Measurements from ENCODE around the gene IP6K3.

The IP6K3 gene

DNA sequence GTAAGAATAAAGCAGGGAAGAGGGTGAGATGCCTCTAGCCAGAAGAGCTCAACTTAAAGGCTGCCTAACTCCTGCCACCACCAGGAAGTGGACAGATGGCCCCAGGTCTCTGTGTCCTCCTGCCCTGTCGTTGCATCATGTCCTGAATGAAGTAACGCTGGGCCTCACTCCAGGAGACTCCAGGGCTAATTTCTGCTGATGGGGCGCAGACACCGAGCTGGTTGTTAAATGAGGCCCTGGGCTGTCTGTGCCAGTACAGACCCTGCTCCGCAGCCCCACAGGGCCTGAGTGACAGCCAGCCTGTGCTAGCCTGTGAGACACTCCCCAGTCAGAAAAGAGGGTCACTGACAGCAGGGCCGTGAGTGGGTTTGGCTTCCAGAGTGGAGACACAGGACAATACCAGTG, 6.5 kb downstream of the IP6K3 start:
- no peak for DNase-seq (ENCODE audit: low read depth)

DNA sequence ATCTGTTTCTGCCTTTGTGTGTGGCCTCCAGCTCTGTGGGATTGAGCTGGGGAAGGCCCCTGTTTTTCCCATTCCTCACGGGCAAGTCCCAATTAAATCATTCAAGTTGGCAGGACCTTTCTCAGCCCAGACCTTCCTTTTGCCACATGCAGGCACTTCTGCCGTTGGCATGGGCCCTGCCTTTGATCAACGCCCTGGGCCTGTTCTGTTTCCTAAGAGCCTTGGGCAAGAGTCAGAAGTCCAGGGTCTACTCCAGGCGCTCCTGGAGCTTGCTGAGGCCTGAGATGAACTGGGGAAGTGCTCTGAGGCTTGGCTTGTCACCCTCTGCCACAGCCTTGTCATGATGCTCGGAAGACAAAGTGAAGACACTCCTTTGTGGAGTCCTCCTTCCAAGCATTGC, 7.1 kb downstream of the IP6K3 start:
- DNase-seq (ENCODE audit: low read depth): no peak

DNA sequence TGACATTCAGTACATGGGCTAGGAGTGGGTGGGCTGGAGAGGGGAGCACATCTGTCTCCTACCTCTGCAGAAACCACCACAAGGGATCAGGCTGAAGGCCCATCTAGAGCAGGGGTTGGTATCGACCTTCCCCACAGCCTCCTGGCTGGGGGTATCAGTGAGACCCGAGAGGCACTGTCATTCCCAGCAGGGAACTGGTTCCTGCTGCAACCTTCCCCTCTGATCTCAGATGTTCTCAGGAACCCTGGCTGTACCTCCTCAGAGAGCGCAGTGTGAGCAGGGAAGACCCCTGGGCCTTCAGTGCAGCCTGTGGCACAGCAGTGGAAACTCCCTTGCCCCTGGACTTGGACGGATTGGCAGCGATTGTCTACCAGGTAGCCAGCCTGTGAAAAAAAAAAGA, 7.8 kb downstream of the IP6K3 start:
- no peak for DNase-seq (ENCODE audit: low read depth)

DNA sequence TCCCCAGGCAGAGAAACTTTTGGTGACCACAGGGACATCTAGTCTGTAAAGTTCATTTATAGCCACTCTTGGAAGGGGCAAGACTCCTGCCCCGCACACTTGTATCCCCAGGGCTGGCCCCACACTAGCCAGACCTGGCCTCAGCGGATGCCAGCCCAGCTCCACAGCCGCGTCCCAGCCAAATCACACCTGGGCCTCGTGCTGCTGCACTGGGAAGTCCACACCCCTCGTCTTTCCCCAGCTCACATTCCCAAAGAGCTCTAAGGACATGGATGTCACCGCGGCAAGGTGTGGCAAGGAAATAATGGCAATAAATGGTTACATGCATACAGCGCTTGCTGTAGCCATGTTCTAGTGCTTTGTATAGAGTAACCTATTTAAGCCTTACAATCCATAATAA, 8.6 kb downstream of the IP6K3 start:
- DNase-seq (ENCODE audit: low read depth): no peak

DNA sequence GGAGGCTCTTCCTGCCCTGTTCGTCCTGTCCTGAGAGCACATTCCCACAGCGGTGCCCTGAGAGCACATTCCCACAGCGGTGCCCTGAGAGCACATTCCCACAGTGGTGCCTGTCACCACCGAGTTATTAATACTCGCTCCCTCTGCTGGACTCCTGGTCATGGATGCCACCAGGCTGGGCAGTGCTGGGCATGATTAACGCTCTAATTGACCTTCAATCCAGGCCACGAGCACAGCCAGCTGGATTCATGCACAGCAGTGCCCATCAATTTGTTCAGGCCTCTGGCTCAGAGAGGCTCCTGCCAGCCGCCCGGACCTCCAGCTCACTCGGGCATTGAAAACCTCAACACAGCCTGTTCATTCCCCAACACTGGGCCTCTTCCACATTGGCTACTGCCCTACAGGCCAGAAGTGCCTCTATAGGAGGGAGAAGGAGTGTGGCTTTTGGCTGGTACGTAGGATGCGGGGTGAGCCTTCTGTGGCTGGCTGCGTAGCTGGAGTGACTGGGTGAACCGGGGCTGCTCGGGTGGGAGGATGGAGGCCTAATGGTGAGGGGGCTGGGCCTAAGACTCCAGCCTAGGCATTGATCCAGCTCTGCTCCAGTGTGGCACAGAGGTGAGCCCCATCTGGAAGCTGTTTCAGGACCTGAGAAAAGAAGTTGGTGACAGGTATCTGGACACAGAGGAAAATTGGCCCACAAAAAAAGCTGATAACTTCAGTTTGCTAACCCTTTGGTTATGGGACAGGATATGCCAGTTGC, 9.3 kb downstream of the IP6K3 start:
- DNase-seq (ENCODE audit: low read depth): no peak

DNA sequence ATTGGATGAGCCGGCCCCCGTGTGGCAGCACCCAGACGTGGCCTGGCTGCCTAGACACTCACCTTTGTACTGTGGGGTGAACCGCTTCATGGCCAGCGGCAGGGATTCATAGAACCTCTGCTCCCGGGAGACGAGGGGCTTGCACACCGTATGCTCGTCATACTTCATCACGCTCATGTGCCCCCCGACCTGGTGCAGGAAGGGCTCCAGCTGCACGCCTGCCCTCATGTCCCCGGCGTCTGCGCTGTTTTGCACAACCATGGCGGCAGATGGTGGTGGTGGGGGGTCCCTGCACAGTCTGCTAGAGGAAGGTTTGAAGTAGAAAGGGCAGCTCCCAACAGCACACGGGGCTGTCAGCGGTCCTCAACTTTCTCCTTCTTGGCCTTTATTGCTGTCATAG, 11.5 kb downstream of the IP6K3 start:
- no peak for DNase-seq (ENCODE audit: low read depth)

DNA sequence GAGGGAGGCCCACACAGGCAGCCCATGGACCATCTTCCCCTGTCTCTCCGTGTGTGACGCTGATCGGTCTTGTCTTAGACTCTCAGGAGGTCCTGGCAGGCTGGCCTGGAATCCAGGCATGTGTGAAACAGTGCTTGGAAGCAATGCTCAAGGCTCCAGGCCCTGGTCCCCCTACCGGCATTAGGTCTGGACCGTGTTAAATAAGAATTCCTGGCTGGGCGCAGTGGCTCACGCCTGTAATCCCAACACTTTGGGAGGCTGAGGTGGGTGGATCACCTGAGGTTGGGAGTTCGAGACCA, 13.0 kb downstream of the IP6K3 start:
- no peak for DNase-seq (ENCODE audit: low read depth)

DNA sequence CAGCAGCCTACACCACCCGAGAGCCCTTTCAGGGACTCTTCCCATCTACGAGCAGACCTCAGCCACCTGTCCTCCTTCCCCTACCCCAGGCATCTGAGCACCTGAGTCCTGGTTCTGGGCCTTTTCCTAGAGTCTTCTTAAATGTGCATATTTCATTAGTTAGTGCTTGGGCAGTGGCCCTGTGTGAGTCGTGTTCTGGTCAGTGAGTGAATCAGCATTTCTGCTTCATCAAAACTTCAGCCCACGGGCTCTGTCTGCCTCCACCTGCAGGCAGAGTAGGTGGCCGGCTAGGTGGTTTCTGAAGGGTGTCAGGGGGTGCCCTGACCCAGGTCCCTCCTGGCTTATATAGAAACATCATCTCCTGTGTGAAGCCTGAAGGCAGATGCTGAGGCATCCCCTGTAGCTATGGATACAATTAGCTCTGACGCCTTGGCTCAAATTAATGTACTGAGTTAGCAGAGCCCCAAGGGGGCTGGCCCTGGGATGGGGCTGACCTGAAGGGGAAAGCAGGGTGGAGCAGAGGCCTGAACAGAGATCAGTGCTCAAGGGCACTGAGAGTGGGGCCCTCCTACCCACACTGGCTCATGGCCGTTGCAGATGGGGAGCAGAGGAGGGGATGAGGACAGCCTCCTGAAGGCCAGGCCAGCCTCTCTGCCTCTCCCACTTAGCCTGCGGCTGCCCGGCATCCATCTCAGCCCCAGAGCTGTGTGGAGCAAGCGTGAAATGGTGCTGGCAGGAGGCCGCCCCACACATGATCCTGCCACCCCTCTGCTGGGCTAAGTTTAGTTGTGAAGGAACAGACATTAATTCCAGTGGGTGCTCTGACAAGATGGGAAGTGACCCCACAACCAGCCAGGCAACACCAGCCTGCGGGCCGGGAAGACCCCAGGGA, 13.6 kb downstream of the IP6K3 start:
- no peak for DNase-seq (ENCODE audit: low read depth)

DNA sequence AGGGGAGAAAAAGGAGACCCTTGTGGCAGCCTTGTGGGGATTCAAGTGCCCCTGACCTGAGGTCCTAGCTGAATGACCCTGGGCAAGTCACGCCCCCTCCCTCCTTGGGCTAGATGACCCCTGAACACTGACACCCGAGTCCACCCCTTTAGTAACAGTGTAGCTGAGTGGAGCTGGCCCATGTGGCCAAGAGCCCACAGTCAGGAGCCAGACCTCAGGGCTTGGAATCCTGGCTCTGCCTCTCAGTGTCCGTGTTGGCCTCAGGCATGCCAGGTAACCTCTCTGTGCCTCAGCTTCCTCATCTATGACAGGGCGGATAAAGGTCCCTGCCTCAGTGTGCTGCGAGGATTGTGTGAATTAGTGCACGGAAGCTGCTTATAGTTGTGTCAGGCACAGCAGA, 14.3 kb downstream of the IP6K3 start:
- no peak for DNase-seq (ENCODE audit: low read depth)

DNA sequence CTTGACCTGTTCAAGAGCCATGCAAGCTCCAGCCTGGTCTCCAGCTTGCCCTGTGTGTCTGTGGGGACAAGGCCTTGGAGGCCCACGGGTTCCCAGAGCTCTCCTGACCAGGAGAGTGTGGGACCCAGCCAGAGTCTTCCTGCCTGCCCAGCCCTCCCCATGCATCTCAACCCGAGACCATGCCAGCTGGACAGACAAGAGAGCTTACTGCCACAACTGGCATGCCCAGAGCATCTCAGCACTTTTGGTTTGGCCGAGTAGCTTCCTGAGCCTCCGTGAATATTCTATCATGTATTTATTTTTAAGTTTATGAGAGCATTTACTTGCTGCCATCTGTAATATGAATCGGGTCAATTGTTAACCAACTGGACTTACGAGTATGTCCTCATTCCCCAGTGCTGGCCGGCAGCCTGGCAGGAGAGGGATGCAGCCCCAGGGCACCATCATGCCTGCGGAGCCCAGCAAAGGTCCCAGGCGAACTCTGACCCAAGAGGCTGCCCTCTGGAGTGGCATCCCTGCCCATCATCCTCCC, 14.9 kb downstream of the IP6K3 start:
- DNase-seq (ENCODE audit: low read depth): no peak

DNA sequence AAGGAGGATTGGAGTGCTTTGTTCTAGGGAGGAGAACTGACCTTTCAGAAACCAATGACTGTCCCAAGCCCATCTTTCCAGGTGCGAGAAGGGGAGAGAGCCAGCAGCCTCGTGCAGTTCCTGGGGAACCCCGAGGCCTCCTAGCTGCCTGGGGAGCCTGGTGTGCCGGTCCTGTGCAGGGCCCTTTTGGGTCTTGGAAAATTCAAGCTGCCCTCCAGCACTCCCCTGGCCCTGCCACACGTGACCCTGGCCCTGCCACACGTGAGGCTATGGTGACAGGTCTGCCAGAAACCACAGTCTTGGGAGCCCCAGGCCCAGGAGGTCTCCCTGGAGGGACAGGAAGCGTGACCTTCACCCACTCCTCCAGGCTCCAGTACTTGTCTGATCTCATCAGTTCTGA, 15.7 kb downstream of the IP6K3 start:
- no peak for DNase-seq (ENCODE audit: low read depth)

DNA sequence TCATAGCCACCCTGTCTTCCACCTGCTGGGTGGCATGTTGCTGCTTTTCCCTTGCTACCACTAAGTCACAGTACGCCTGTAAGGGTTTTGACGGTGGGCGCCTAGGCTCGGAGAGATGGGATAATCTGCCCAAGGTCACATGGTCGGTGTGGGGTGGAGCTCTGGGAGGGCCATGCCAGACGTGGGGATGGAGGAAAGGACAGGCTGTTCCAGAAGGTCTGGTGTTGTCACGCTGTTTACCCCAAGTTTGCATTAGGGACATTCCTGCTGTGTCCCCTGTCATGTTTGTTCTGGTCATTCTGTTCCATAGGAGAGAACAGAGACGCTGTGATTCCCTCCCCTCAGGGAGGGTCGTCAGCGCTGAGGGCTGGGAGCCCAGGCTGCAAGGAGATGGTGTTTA, 16.1 kb downstream of the IP6K3 start:
- no peak for DNase-seq (ENCODE audit: low read depth)

DNA sequence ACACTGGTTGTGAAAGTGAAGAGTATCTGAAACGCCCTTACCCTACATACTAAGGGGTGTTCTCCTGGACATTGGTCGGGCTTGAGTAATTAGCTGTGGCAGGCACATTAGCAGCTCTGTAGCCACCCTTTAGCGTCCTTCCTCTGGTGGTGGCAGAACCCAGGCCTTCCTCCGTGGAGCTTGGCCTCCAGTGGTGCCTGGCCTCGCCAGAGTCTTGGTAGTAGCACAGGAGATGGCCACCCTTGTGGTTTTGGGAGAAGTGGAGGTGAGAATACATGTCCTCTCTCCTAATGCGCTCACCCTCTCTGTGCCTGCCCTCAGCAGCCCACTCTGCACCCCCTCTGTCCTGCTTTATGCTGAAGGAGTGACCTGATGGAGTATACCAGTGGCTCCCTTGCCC, 17.6 kb downstream of the IP6K3 start:
- no peak for DNase-seq (ENCODE audit: low read depth)

DNA sequence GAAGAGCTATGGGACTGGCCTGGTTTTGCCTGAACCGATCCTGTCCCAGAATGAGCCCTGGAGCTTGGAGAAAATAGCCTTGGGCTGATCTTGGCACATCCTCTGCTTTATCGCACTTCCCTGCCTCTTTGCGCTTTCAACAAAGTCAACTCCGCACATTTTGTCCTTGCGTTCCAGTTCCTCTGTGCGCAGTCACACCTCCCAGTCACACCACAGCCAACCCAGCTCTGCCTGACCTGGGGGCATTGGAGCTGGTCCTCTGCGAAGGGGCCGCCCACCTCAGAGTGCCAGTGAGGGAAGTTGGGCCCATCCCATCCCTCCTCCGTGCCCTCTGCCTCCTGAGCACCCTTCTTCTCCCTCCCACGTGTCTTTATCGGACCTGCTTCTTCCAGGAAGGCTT, 18.3 kb downstream of the IP6K3 start:
- no peak for DNase-seq (ENCODE audit: low read depth)

DNA sequence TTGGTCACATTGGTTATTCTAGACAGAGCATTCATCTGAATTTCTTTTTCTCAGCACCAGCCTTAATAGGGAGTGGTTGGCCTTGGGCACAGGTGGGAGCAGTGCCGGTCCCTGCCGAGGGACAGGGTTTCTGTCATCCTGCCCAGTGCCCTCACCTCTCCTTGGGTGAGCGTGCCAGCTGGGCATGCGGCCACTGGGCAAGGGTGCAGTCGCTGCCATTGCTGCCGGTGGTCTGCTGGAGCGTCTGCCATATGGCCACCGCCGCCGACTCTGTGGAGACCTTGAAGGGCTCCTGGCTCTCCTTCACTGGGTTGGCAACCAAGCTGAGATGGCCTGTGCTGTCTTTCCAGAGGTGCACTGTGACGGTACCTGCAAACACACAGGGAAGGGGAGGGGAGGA, 18.8 kb downstream of the IP6K3 start:
- no peak for DNase-seq (ENCODE audit: low read depth)

DNA sequence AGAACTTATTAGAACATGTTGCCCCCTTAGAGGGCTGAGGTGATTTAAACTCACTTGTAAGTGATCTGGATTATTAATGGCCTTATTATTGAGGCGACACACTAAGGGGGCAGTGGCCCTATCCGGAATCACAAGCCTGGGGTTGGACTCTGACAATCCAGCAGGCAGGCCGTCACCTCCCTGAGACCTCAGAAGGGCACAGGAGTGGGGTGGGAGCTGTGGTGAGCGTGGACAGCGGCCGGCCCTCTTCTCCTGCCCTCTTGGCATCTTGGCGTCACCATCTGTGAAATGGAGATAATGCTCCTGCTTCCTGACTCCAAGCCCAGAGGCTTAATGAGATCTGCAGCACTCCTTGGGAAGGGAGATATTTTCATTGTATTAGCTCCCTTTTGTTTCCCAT, 19.6 kb downstream of the IP6K3 start:
- no peak for DNase-seq (ENCODE audit: low read depth)

DNA sequence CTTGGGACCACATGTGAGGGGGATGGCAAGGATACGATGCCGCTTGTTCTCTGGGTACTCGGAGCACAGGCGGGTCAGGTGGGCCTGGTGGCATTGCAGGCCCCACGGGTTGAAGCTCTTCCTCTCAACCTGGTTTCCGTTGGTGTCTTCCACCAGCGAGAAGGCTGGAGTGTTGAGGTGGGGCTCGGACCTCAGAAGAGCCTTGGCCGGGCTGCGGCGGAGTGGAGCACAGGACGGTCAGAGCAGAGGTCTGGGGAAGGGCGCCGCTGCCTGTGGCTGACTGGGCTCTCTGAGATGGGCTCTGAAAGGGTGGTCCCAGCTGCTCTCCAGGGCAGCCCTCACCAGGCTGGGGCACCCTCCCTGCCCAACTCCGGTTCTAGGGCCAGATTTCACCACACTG, 20.0 kb downstream of the IP6K3 start:
- no peak for DNase-seq (ENCODE audit: low read depth)

DNA sequence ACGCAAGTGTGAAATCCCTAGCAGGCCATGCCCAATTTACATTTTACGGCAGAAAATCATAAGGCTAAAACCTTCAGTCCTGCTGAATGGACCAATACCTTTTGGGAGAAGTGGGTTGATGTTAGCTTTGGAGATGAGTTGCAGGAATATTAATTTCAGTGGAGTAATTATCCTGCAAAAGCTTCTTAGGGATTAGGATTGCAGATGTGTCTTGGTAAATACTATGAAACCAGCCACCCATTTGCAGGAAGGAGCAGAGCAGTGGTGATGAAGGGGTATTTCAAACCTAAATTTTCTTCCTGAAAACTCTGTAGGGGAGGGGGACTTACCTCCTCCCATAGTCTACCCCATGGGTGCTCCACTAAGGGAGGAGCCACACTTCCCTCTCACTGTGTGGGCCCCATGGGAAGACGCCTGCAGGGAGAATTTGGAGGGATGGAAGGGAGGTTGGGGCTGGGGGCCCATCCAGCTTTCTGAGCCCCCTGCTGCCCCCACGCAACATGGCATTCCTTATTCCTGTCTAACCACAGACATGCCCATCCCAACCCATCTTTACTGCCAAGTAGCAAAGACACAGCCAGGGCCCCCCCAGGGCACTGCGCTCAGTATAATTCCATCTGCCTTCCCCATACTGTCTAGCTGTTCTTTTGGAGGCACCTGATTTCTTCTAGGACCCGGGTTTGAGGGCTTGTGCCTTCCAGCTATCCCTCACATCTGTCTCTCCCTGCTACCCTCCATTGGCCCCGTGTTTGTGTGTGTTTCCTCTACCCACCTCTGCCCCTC, 20.6 kb downstream of the IP6K3 start:
- DNase-seq (ENCODE audit: low read depth): no peak

DNA sequence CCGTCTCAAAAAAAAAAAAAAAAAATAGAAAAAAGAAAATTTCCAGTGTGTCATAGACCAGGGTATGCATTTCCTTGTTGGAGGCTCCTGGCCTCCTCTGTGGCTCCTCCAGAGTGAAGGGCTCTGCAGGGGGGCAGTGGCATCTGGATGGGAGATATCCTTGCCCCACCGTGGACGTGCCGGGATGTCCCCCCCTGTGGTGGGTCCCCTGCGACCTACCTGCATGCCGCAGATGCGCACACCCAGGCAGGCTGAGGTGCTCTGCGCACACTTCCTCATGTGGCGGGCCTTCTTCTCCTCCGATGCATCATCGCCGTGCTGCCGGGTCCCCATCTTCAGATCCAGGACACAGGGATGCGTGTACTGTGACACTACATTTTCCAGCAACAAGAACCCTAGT, 21.5 kb downstream of the IP6K3 start:
- DNase-seq (ENCODE audit: low read depth): no peak

DNA sequence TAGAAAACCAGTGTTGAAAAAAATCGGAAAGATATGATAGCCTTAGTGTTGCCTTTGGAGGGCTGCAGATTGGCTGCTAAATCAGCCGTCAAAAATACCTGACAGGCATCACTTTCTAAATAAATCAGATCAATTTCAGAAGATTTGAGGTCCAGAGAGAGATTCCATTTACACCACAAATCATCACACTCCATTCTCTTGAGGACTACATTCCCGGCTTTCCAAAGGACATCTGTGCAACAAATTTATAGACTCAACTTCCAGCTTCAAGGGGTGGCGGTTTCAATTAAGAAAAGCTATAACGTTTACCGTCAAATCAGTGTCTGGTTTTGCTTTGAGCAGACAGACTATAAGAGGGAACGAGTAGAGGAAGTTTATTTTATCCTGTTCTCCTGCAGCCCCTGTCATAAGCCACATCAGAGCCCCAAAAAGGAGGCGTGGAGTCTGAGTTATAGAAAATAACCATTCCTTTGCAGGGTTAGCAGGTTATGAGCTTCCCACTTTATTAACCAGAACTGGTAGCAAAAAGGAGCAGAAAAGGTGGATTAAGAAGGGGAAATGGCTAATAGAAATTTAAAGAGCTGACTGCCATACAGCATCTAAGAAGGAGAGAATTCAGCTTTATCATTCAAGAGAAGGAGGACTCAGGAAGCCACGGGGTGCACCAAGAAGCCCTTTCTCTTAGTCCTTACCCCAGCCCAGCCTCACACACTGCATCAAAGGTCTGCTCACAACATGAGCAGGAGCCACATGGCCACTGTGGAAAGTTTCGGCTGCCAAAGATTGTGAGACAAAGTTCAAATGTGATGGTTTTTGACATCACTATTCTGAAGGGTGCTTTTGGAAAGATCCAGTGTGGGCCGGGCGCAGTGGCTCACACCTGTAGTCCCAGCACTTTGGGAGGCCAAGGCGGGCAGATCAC, 22.3 kb downstream of the IP6K3 start:
- DNase-seq (ENCODE audit: low read depth): no peak

DNA sequence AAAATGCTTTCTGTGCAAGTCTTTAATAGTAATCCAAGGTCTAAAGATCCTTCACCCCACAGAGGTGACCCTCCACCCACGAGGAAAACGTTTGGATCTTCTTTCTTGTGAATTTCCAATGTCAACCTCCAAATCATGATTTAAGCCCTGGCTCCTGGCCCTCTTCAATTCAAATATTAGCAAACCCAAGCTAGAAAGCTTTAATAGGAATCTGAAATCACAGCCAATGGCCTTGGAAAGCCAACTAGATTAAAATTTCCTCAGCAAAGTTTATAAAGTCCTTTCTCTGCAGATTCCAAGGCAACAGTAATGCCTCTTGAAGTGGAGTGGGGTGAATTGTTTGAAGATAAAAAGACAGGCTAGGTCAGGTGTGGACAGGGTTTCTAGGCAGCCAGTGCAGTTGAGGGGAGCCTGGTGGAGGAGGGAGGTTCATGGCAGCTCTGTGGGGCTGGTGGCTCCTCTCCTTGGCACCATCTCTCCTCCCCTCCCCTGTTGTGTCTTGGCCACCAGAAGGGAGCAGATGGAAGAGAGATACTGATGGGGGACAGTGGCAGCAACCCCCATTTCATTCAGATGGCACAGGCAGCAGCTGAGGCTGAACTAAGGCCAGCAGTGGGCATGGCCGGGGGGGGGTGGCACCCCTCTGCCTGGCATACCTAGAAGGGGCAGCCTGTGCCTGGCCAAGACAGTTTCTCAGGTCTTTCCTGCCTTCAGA, 23.2 kb downstream of the IP6K3 start:
- DNase-seq (ENCODE audit: low read depth): no peak
